ENCODE results near the gene FAM151A. TPM values are rescaled to one million over a fixed set of nuclear protein-coding genes. Genes with fewer than 3 reads are reported as not detected.

FAM151A gene
- polyA plus RNA-seq, 3 donors: not detected

GRCh38 chr1:54668567-54668966 lies 45.2 kb upstream of the FAM151A start:
- Histone ChIP-seq H3K9ac (ENCODE audit: insufficient read depth, low read length, poor library complexity, severe bottlenecking) (no peak overlapping the region), H3K27ac (ENCODE audit: low read depth in 1 of 2, low read length in 2 of 2) (no peak overlapping the region), H3K79me2 (ENCODE audit: insufficient read depth, low read length) (no peaks in the 10 kb centered on the region), H2AFZ (ENCODE audit: insufficient read depth, low read depth, low read length, poor library complexity, severe bottlenecking) (no peak overlapping the region), H4K20me1 (ENCODE audit: insufficient read depth, low read length) (no peaks in the 10 kb centered on the region), H3K36me3 (replicated peaks in 1 of 2; ENCODE audit: control insufficient read depth in 1 of 2, insufficient read depth in 2 of 2, low read length in 2 of 2) (no peaks in the 10 kb centered on the region), H3K4me3 (replicated peaks in 1 of 3; ENCODE audit: low read depth in 2 of 3, low read length in 3 of 3) (no peak overlapping the region), H3K9me3 (replicated peaks in 1 of 2; ENCODE audit: control insufficient read depth in 1 of 2, insufficient read depth in 1 of 2, low read length in 2 of 2) (peaks cover 0 to under 1% of the 10 kb centered on the region in 2 donors), H3K4me2 (replicated peaks; ENCODE audit: extremely low read depth, low read length, poor library complexity, severe bottlenecking) (no peak overlapping the region), H3K4me1 (ENCODE audit: control insufficient read depth in 1 of 2, insufficient read depth in 2 of 2, low read length in 2 of 2) (no peaks in the 10 kb centered on the region), H3K27me3 (ENCODE audit: control insufficient read depth in 2 of 2, insufficient read depth in 2 of 2, low read length in 2 of 2) (no peaks in the 10 kb centered on the region)
- WGBS (ENCODE audit: insufficient coverage): no CpG with 5 or more reads among the region's 2 CpGs
- Mint-ChIP-seq H3K36me3 (peaks cover 0 to 2% of the 10 kb centered on the region in 2 donors), H3K9me3 (peaks cover 0 to 5% (median 0%) of the 10 kb centered on the region in 7 donors), H3K4me1 (no peaks in the 10 kb centered on the region), H3K27ac (no peak overlapping the region), H3K27me3 (ENCODE audit: low read depth in 3 of 3) (peaks cover 0 to 2% (median 0%) of the 10 kb centered on the region in 3 donors), H3K4me3 (no peak overlapping the region)
- intact Hi-C loops (cut with micrococcal nuclease): no loop called here
- TF ChIP-seq, protein P1, sequence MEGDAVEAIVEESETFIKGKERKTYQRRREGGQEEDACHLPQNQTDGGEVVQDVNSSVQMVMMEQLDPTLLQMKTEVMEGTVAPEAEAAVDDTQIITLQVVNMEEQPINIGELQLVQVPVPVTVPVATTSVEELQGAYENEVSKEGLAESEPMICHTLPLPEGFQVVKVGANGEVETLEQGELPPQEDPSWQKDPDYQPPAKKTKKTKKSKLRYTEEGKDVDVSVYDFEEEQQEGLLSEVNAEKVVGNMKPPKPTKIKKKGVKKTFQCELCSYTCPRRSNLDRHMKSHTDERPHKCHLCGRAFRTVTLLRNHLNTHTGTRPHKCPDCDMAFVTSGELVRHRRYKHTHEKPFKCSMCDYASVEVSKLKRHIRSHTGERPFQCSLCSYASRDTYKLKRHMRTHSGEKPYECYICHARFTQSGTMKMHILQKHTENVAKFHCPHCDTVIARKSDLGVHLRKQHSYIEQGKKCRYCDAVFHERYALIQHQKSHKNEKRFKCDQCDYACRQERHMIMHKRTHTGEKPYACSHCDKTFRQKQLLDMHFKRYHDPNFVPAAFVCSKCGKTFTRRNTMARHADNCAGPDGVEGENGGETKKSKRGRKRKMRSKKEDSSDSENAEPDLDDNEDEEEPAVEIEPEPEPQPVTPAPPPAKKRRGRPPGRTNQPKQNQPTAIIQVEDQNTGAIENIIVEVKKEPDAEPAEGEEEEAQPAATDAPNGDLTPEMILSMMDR (IDR thresholded peaks at IDR 0.05): no peak
- no peak for DNase-seq

DNA sequence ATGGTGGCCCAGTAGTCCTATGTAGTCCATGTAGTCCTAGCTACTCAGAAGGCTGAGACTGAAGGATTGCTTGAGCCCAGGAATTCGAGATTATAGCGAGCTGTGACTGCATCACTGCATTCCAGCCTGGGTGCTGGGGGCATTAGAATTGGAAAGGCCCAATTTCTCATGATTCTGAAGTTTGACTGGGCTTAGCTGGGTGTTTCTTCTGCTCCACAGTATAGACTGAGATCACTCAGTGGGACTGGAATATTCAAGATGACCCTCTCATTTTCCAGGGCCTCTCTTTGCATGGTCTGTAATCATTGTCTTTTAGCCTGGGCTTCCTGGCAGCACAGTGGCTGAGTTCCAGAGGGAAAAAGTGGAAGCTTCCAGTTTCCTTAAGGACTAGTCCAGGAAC lies 44.5 kb upstream of the FAM151A start:
- Mint-ChIP-seq H3K4me1 (no peaks in the 10 kb centered on the region), H3K27me3 (ENCODE audit: low read depth in 3 of 3) (peaks cover 0 to 2% (median 0%) of the 10 kb centered on the region in 3 donors)
- no peaks in the 10 kb centered on the region for H3K79me2 ChIP-seq (ENCODE audit: insufficient read depth, low read length)

More for the DNA sequence above, 44.5 kb upstream of the FAM151A start:
- Histone ChIP-seq H3K27ac (ENCODE audit: low read depth in 1 of 2, low read length in 2 of 2) (no peak overlapping the region), H3K9ac (ENCODE audit: insufficient read depth, low read length, poor library complexity, severe bottlenecking) (no peak overlapping the region), H3K27me3 (ENCODE audit: control insufficient read depth in 2 of 2, insufficient read depth in 2 of 2, low read length in 2 of 2) (no peaks in the 10 kb centered on the region), H3K36me3 (replicated peaks in 1 of 2; ENCODE audit: control insufficient read depth in 1 of 2, insufficient read depth in 2 of 2, low read length in 2 of 2) (no peaks in the 10 kb centered on the region), H3K9me3 (replicated peaks in 1 of 2; ENCODE audit: control insufficient read depth in 1 of 2, insufficient read depth in 1 of 2, low read length in 2 of 2) (no peaks in the 10 kb centered on the region), H2AFZ (ENCODE audit: insufficient read depth, low read depth, low read length, poor library complexity, severe bottlenecking) (no peak overlapping the region), H3K4me3 (replicated peaks in 1 of 3; ENCODE audit: low read depth in 2 of 3, low read length in 3 of 3) (no peak overlapping the region), H3K4me2 (replicated peaks; ENCODE audit: extremely low read depth, low read length, poor library complexity, severe bottlenecking) (no peak overlapping the region), H4K20me1 (ENCODE audit: insufficient read depth, low read length) (no peaks in the 10 kb centered on the region), H3K4me1 (ENCODE audit: control insufficient read depth in 1 of 2, insufficient read depth in 2 of 2, low read length in 2 of 2) (no peaks in the 10 kb centered on the region)
- H3K9me3 Mint-ChIP-seq: peaks cover 0 to 5% (median 0%) of the 10 kb centered on the region in 7 donors
- peaks cover 0 to 2% of the 10 kb centered on the region in 2 donors for H3K36me3 Mint-ChIP-seq
- no peak overlapping the region for H3K27ac Mint-ChIP-seq
- 90% methylated on average over 2 of the region's 2 CpGs for WGBS (ENCODE audit: insufficient coverage)
- no peak for DNase-seq
- TF ChIP-seq, protein P1 (IDR thresholded peaks at IDR 0.05): no peak
- intact Hi-C loops (cut with micrococcal nuclease): no loop called here
- H3K4me3 Mint-ChIP-seq: no peak overlapping the region
